Heart right ventricle (tissue), 16 donors: ENCODE data around the gene SLC35B4. TPM values are rescaled to one million over a fixed set of nuclear protein-coding genes. Genes with fewer than 3 reads are reported as not detected.

Experiments used
- ATAC-seq, 8 donors: fragments of 200-7000 bp; cut with Tn5 transposase; one replicate each; pipeline ENCODE4 v1.9.1; 2020; ENCODE audit warnings: mild to moderate bottlenecking in 8 of 8, moderate library complexity in 8 of 8, moderate number of reproducible peaks in 1 of 8
- DNase-seq, 2 donors: peaks; one replicate each; pipeline ENCODE4 v3.0.0-alpha.2; 2020
- H3K27ac ChIP-seq, 10 donors: fragments of 200-600 bp; sonication (generic) in 2 of 10; one replicate each; pipeline versions ENCODE4 v1.5.0 to v1.8.0; 2020 to 2022; ENCODE audit warnings: mild to moderate bottlenecking in 3 of 10
- H3K27me3 ChIP-seq, 7 donors: fragments of 200-600 bp; one replicate each; pipeline ENCODE4 v1.8.0; 2021 to 2022; ENCODE audit warnings: mild to moderate bottlenecking in 2 of 7
- H3K36me3 ChIP-seq, 9 donors: fragments of 200-600 bp; sonication (generic) in 1 of 9; one replicate each; pipeline versions ENCODE4 v1.5.0 to v1.8.0; 2020 to 2022; ENCODE audit warnings: mild to moderate bottlenecking in 2 of 9
- H3K4me1 ChIP-seq, 9 donors: fragments of 200-600 bp; sonication (generic) in 1 of 9; one replicate each; pipeline versions ENCODE4 v1.5.0 to v1.8.0; 2020 to 2022; ENCODE audit warnings: mild to moderate bottlenecking in 4 of 9
- H3K4me3 ChIP-seq, 10 donors: fragments of 200-600 bp; sonication (generic) in 2 of 10; one replicate each; pipeline versions ENCODE4 v1.5.0 to v1.8.0; 2020 to 2022; ENCODE audit warnings: mild to moderate bottlenecking in 7 of 10, moderate library complexity in 2 of 10
- H3K9me3 ChIP-seq, 11 donors: fragments of 200-600 bp in 10 of 11; sonication (generic) in 2 of 11; one replicate each; pipeline versions ENCODE4 v1.5.0 to v1.8.0; 2013 to 2022; ENCODE audit warnings: mild to moderate bottlenecking in 2 of 11, control low read depth in 1 of 11, moderate library complexity in 1 of 11
- WGBS, 2 donors: extraction: QIAGEN DNeasy Blood & Tissue Kit; methylation state at CpG; one replicate each; pipeline ENCODE4 v1.1.7; 2013; ENCODE audit warnings: inconsistent platforms in 1 of 2; 5-methylcytosine and 5-hydroxymethylcytosine counted together
- intact Hi-C, 10 donors: fragments of 100-400 bp; cut with DNase I; formaldehyde crosslinking; loops; one replicate each; pipeline versions ENCODE4 v1.11.1 to v1.14.2; 2022
- polyA plus RNA-seq, 2 donors: library from polyadenylated mRNA; stranded (reverse); fragments of 200-250 nt; gene quantifications; one replicate each; pipeline ENCODE4 v1.2.3, GENCODE V29; 2013
- total RNA-seq, 10 donors: library from RNA; stranded (reverse); fragmentation: NEBNext Ultra II Directional in 3 of 10; extraction: Animal tissue kit (Norgen Biotek cat#: 25700) in 3 of 10; gene quantifications; one replicate each; pipeline versions ENCODE4 v1.2.1 to v1.2.4, GENCODE V29; 2021 to 2023
- TF ChIP-seq, protein P1 (sequence below), 9 donors: fragments of 200-600 bp; sonication (generic) in 2 of 9; IDR thresholded peaks; one replicate each; pipeline versions ENCODE4 v1.5.0 to v1.8.0; 2021 to 2022; ENCODE audit warnings: antibody characterized with exemption in 9 of 9, mild to moderate bottlenecking in 5 of 9, moderate library complexity in 1 of 9
- donor health status: Arrhythmogenic right ventricular cardiomyopathy.
- donor health status: ischemic (EF 13 %, LVEDD 7.1; RV severe dilation, severe dysfunction).
- donor health status: healthy with polysubstance abuse.
- donor health status: DM: no; HTN: yes; CAD: no.
- donor health status: DM: no; HTN: no; CAD: no.
- donor health status: ischemic (EF 25% LVEDD 6.9; RV normal size, moderate dysfunction).
- donor health status: ischemic (EF 25% LVEDD 5.7; RV mildly dilated, moderate dysfunction).
- donor health status: healthy.
- donor health status: DM: yes; HTN: yes; CAD: no.
- donor health status: Ischemic cardiomyopathy.
- donor health status: ischemic (EF 35%, LVEDD 5.7; RV mildly dilated, moderate dysfunction).
- donor health status: nonischemic (EF 11% LVEDD 7.7; RV severe dilation, severe dysfunction).
- donor health status: DM: yes; HTN: yes; CAD: no.
- donor health status: PGD.
- donor health status: ischemic (EF 29% LVEDD 5.4; RV normal size, mild dysfunction).
- donor health status: nonischemic (EF 23%, LVEDD 6.1; RV moderate dilation, normal function).

SLC35B4 gene
- total and polyA plus RNA-seq, 12 donors, result 2.4 to 7.9 (median 4.6) TPM

GRCh38 chr7:134307320-134307719 lies 9.4 kb downstream of the SLC35B4 start:
- ATAC-seq, result no peak
- Histone ChIP-seq H3K36me3 (peaks cover 0 to 57% (median 0%) of the 10 kb centered on the region in 9 donors), H3K4me3 (no peak overlapping the region), H3K4me1 (no peaks in the 10 kb centered on the region), H3K27me3 (no peaks in the 10 kb centered on the region), H3K9me3 (no peaks in the 10 kb centered on the region), H3K27ac (no peak overlapping the region)
- intact Hi-C loops, result no loop called here
- no peak for DNase-seq
- TF ChIP-seq, protein P1, sequence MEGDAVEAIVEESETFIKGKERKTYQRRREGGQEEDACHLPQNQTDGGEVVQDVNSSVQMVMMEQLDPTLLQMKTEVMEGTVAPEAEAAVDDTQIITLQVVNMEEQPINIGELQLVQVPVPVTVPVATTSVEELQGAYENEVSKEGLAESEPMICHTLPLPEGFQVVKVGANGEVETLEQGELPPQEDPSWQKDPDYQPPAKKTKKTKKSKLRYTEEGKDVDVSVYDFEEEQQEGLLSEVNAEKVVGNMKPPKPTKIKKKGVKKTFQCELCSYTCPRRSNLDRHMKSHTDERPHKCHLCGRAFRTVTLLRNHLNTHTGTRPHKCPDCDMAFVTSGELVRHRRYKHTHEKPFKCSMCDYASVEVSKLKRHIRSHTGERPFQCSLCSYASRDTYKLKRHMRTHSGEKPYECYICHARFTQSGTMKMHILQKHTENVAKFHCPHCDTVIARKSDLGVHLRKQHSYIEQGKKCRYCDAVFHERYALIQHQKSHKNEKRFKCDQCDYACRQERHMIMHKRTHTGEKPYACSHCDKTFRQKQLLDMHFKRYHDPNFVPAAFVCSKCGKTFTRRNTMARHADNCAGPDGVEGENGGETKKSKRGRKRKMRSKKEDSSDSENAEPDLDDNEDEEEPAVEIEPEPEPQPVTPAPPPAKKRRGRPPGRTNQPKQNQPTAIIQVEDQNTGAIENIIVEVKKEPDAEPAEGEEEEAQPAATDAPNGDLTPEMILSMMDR (IDR thresholded peaks at IDR 0.05), result no peak
- 91 to 94% methylated on average over 1 of the region's 1 CpG for whole genome bisulfite sequencing, 2 donors

DNA sequence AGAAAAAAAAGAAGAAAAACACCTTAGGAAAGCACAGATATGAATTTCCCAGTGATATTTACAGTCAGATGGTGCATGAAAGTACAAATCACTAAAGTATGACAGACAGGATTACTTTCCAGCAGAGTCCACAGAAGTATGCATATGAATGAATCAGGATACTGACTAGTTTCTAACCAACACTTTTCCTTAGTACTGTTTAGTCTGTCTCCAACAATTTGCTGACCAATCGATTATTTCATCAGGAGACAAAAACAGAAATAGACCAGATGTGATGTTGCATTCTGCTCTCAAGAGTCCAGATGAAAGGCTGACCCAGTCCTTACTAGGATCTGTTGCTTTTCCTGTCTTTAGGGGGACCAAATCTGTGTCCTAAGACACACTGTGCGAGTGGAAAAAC lies 14.6 kb downstream of the SLC35B4 start:
- WGBS, 2 donors, result 88 to 96% methylated on average over 2 of the region's 2 CpGs
- Histone ChIP-seq H3K4me1 (no peaks in the 10 kb centered on the region), H3K36me3 (peaks cover 0 to 92% (median 13%) of the 10 kb centered on the region in 9 donors), H3K27ac (no peak overlapping the region), H3K9me3 (no peaks in the 10 kb centered on the region), H3K27me3 (no peaks in the 10 kb centered on the region), H3K4me3 (no peak overlapping the region)
- TF ChIP-seq, protein P1 (IDR thresholded peaks at IDR 0.05), result no peak
- intact Hi-C loops, result no loop called here
- ATAC-seq (no peak), DNase-seq (no peak)

DNA sequence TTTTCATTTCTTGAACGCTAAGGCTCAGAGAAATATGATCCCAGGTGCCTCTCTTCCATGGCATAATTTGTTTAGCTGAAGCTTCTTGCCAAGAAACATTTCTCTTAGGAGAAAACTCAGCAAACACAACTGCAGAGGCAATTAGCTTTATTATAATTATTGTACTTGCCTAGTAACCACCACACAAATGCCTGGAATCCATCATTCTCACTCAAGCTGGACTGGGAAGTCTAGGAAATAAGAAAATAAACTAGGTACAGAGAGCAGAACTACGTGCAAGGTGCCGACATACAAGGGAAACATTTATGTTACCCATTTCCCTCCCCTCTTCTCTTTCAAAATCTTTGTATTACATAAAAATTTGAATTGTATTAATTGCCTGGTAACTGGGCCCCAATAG lies 15.1 kb downstream of the SLC35B4 start:
- intact Hi-C loops, result no loop called here
- TF ChIP-seq, protein P1 (IDR thresholded peaks at IDR 0.05), result no peak
- no peaks in the 10 kb centered on the region for H3K4me1 ChIP-seq
- no peaks in the 10 kb centered on the region for H3K27me3 ChIP-seq
- no peaks in the 10 kb centered on the region for H3K9me3 ChIP-seq
- ATAC-seq, result no peak
- DNase-seq, result no peak
- 88% methylated on average over 3 of the region's 3 CpGs for WGBS, 2 donors
- H3K36me3 ChIP-seq, result peaks cover 0 to 97% (median 13%) of the 10 kb centered on the region in 9 donors
- no peak overlapping the region for H3K4me3 ChIP-seq
- H3K27ac ChIP-seq, result no peak overlapping the region

DNA sequence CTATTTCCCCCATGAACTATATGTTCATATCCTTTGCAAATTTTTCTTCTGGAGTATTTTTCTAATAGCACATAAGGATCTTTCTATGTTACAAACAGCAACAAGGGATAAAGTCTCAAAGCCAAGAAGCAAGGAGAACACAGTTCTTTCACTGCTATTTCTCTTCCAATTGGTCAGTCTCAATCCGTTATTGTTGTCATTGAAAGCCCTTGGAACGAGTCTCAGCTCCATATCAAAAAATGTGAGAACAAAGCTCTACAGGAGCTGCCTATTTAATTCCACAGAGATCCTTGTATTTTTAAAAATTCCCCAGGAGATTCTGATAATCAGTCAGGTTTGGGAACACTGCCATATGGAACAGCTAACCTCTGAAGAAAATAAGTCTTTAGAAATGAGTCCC lies 15.7 kb downstream of the SLC35B4 start:
- TF ChIP-seq, protein P1 (IDR thresholded peaks at IDR 0.05), result no peak
- intact Hi-C loops, result no loop called here
- H3K9me3 ChIP-seq, result no peaks in the 10 kb centered on the region
- DNase-seq (no peak), ATAC-seq (no peak)
- 70 to 71% methylated on average over 2 of the region's 2 CpGs for WGBS, 2 donors
- H3K27me3 ChIP-seq, result no peaks in the 10 kb centered on the region
- no peaks in the 10 kb centered on the region for H3K4me1 ChIP-seq
- no peak overlapping the region for H3K4me3 ChIP-seq
- H3K27ac ChIP-seq, result no peak overlapping the region
- H3K36me3 ChIP-seq, result peaks cover 0 to 99% (median 17%) of the 10 kb centered on the region in 9 donors
